GM06990 (cell line): ENCODE data around the gene NMT2.
A peak's percentile ranks its signal among the peaks of the same experiment; 100 is the strongest.

ENCODE experiments used
- DNase-seq: peaks from one replicate; pipeline ENCODE4 v3.0.0-alpha.2; 2011; ENCODE audit not compliant: insufficient read length; ENCODE audit errors: extremely low read depth
- H3K27me3 ChIP-seq: replicated peaks from 2 replicates; pipeline ENCODE4 v1.6.0; 2011; ENCODE audit warnings: low read length; ENCODE audit not compliant: control insufficient read depth, insufficient read depth
- H3K36me3 ChIP-seq: 2 replicates; pipeline ENCODE4 v1.5.1; 2011; ENCODE audit warnings: low read length; ENCODE audit not compliant: control insufficient read depth, insufficient read depth
- H3K4me3 ChIP-seq: replicated peaks from 2 replicates; pipeline ENCODE4 v1.5.1; 2011; ENCODE audit warnings: low read depth, mild to moderate bottlenecking, control low read depth, low read length
- CTCF ChIP-seq: IDR thresholded peaks from 2 replicates; pipeline ENCODE4 v1.5.1; 2011; ENCODE audit warnings: low read length, control low read depth, mild to moderate bottlenecking, inconsistent platforms; ENCODE audit not compliant: insufficient read depth, poor library complexity, severe bottlenecking

The NMT2 gene

GRCh38 chr10:15175587-15175986 lies 7.1 kb upstream of the NMT2 start:
- no peak overlapping the region for H3K4me3 ChIP-seq
- no peaks in the 10 kb centered on the region for H3K27me3 ChIP-seq
- no peak for DNase-seq
- TF ChIP-seq CTCF = no peak
- H3K36me3 ChIP-seq = no peaks in the 10 kb centered on the region

- Histone ChIP-seq H3K36me3 (no peaks in the 10 kb centered on the region), H3K27me3 (no peaks in the 10 kb centered on the region), H3K4me3 (no peak overlapping the region)
- no peak for DNase-seq
- no peak for TF ChIP-seq CTCF
These were observed 3.9 kb upstream of the NMT2 start for GRCh38 chr10:15172306-15172840.

GRCh38 chr10:15169555-15170401 lies 1.3 kb upstream of the NMT2 start:
- no peaks in the 10 kb centered on the region for H3K27me3 ChIP-seq
- TF ChIP-seq CTCF = no peak
- peak; percentile 17 for DNase-seq
- no peaks in the 10 kb centered on the region for H3K36me3 ChIP-seq
- no peak overlapping the region for H3K4me3 ChIP-seq

GRCh38 chr10:15168786-15169554 lies 477 bp upstream of the NMT2 start:
- no peaks in the 10 kb centered on the region for H3K27me3 ChIP-seq
- H3K4me3 ChIP-seq = peak overlapping the region; percentile 35; the same call in 1 of the 2 replicates
- no peaks in the 10 kb centered on the region for H3K36me3 ChIP-seq
- no peak for TF ChIP-seq CTCF
- peak; percentile 85 for DNase-seq

GRCh38 chr10:15167411-15168290 lies 842 bp downstream of the NMT2 start:
- peak overlapping the region; percentile 89 for H3K4me3 ChIP-seq
- H3K27me3 ChIP-seq = no peaks in the 10 kb centered on the region
- H3K36me3 ChIP-seq = no peaks in the 10 kb centered on the region
- peak; percentile 71 for DNase-seq
- TF ChIP-seq CTCF = peak; percentile 46
